ENCODE measurements around the gene TTLL6.
"Not testable (repeated sequence)": the region's sequence is repeated elsewhere in the genome, so short reads cannot be mapped to it uniquely, and the experiment has no call there.

The TTLL6 gene

DNA sequence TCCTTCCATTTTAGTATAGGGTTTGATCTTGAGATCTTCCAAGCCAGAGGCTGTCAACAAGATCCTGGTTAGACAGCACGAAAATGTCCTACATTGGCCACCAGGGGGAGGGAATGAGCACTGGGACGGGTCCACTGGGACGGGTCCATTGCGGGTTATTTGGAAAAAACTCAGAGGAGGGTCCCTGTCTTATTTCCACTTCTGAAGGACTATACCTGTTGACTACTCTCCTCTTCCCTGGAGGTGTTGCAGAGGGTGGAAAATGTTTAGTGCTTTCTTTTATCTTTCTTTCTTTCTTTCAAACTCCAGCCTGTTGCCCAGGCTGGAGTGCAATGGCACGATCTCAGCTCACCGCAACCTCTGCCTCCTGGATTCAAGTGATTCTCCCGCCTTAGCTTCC is 2.5 kb downstream of the TTLL6 start:
- Histone ChIP-seq H3K27ac (ENCODE audit: low read depth, low read length) (no peak overlapping the region), H3K4me3 (ENCODE audit: low read length) (no peak overlapping the region), H3K9ac (ENCODE audit: low read depth, low read length) (no peak overlapping the region), H3K27me3 (ENCODE audit: insufficient read depth, low read length) (peaks cover 18% of the 10 kb centered on the region), H3K4me1 (ENCODE audit: insufficient read depth, low read length) (peaks cover 18% of the 10 kb centered on the region), H3K36me3 (ENCODE audit: insufficient read depth, low read length) (no peaks in the 10 kb centered on the region), H3K9me3 (ENCODE audit: insufficient read depth, low read depth, low read length) (no peaks in the 10 kb centered on the region)
- 30% methylated on average over 7 of the region's 7 CpGs for WGBS

DNA sequence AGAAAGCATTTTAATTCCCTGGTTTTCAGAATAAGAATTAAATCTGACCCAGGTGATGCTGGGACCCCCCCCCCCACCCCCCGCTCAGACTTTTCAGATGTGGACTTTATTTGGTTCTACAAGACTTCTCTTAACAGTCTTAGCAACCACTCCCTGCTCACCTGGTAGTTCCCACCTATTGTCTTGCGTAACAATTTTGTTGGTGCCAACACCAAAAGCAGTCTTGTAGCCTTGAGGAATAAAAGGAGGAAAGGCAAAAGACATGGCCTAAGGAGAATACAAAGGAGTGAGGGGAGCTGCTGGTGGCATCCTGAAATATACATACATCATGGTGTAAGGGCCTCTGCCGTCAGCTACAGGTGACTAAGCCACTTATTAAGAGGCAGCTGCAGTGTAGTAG is 5.0 kb downstream of the TTLL6 start:
- Histone ChIP-seq H3K9ac (ENCODE audit: low read depth, low read length) (no peak overlapping the region), H3K4me1 (ENCODE audit: insufficient read depth, low read length) (no peaks in the 10 kb centered on the region; the same call in 1 of the 2 replicates), H3K36me3 (ENCODE audit: insufficient read depth, low read length) (no peaks in the 10 kb centered on the region), H3K27ac (ENCODE audit: low read depth, low read length) (no peak overlapping the region), H3K9me3 (ENCODE audit: insufficient read depth, low read depth, low read length) (no peaks in the 10 kb centered on the region), H3K4me3 (ENCODE audit: low read length) (no peak overlapping the region), H3K27me3 (ENCODE audit: insufficient read depth, low read length) (peaks cover 18% of the 10 kb centered on the region)
- WGBS: 69% methylated on average over 3 of the region's 3 CpGs

DNA sequence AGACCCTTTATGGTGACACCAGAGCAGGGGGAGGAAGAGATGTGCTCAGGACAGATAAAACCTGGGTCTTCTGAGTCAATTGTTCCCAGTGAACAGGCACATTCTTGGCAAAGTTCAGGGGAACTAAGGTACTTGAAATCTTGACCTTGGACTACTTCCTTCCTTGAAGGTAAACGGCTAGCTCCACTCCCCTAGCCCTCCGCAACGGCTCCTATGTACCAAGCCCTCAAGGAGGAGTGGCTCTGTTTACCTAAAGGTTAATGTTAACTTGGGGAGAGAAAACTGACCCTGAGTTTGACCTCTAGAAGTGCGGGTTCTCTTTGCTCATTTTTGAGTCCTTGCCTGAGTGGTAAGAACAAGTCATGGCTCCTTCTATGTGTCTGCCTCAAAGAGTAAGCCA is 7.8 kb downstream of the TTLL6 start:
- H3K27me3 ChIP-seq (ENCODE audit: insufficient read depth, low read length): no peaks in the 10 kb centered on the region
- H3K9ac ChIP-seq (ENCODE audit: low read depth, low read length): no peak overlapping the region
- H3K36me3 ChIP-seq (ENCODE audit: insufficient read depth, low read length): no peaks in the 10 kb centered on the region
- H3K9me3 ChIP-seq (ENCODE audit: insufficient read depth, low read depth, low read length): no peaks in the 10 kb centered on the region
- no peak overlapping the region for H3K4me3 ChIP-seq (ENCODE audit: low read length)
- 80% methylated on average over 4 of the region's 4 CpGs for WGBS
- H3K27ac ChIP-seq (ENCODE audit: low read depth, low read length): no peak overlapping the region
- no peaks in the 10 kb centered on the region; the same call in 1 of the 2 replicates for H3K4me1 ChIP-seq (ENCODE audit: insufficient read depth, low read length)

DNA sequence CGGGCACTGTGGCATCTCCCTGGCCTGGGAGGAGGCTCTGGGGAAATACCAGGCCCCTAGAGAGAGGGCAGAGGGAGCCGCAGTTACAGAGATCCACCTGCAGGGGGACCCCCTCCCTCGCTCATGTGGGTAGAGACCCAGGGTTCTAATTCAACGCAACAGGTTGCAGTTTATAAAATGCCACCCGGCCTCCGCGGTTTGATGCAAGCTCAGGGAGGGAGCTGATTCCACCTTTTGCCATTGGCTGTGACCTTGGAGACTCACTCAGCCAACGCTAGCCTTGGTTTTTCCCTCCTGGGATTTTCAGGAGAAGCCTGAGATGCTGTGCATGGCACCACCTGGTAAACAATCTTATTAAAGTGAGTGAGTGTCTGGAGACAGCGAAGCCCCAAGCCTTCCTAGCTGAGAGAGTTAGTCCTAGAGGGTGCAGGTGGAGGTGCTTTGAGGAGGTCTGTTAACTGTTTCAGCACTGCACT is 12.1 kb downstream of the TTLL6 start:
- H3K9me3 ChIP-seq (ENCODE audit: insufficient read depth, low read depth, low read length): no peaks in the 10 kb centered on the region
- no peaks in the 10 kb centered on the region for H3K4me1 ChIP-seq (ENCODE audit: insufficient read depth, low read length)
- H3K27me3 ChIP-seq (ENCODE audit: insufficient read depth, low read length): no peaks in the 10 kb centered on the region
- H3K36me3 ChIP-seq (ENCODE audit: insufficient read depth, low read length): no peaks in the 10 kb centered on the region
- no peak overlapping the region for H3K27ac ChIP-seq (ENCODE audit: low read depth, low read length)
- H3K4me3 ChIP-seq (ENCODE audit: low read length): peak overlapping the region; percentile 38
- no peak overlapping the region for H3K9ac ChIP-seq (ENCODE audit: low read depth, low read length)
- WGBS: 7% methylated on average over 9 of the region's 9 CpGs

DNA sequence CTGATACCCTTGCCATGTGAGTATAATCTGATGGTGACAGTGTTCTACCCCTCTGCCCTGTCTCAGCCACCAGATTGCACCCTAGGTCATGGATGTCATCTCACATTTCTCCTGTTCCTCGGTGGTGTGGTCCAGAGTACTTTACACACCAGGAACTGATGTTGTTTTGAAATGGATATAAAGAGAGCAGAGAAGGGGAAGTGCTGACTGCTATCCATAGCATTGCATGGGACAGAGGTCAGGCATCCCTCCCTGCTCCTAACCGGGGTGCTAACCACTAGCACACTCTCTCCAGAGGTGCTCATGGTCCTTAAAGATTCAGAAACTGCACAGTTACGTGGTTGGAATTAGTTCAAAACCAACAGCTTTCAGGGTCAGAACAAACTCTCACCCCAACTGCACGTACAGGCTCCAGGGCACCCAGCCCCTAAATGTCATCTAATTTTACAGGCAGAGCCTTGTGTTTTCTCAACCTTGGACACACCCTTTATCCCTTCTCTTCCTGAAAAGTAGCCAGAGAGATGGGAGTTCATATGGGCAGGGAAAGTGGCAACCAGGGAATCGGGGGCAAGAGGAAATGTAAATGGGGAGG is 16.3 kb downstream of the TTLL6 start:
- Histone ChIP-seq H3K27me3 (ENCODE audit: insufficient read depth, low read length) (no peaks in the 10 kb centered on the region), H3K4me1 (ENCODE audit: insufficient read depth, low read length) (no peaks in the 10 kb centered on the region), H3K27ac (ENCODE audit: low read depth, low read length) (no peak overlapping the region), H3K9ac (ENCODE audit: low read depth, low read length) (no peak overlapping the region), H3K9me3 (ENCODE audit: insufficient read depth, low read depth, low read length) (no peaks in the 10 kb centered on the region), H3K4me3 (ENCODE audit: low read length) (no peak overlapping the region), H3K36me3 (ENCODE audit: insufficient read depth, low read length) (no peaks in the 10 kb centered on the region)
- WGBS: 78% methylated on average over 5 of the region's 5 CpGs

DNA sequence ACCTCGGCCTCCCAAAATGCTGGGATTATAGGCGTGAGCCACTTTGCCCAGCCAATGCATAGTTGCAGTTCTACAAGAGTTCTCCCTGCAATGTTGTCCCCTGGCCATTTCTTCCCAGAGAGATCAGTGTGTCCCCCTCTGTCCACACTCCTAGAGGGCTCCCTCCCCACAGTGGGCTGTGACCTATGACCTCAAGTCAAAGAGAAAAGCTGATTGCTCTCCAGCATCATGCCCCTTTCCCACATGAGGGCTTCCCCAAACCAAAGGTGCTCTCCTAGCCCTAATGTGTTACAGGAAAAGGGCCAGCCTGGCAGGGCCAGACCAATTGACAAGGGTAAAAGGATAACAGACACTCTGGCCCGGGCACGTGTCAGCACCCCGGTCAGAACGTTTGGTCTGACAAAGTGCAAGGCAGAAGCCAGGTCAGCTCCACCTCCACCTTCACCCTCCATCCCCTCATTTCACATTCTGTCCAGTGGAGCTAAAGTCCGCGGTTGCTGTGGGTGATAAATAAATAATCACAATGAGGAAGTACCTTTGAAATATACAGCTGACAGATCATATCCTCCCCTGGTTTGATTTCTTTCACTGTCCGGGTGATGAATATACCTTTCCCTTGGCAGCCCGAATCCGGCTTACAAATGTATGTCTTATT is 17.8 kb downstream of the TTLL6 start:
- no peak overlapping the region for H3K27ac ChIP-seq (ENCODE audit: low read depth, low read length)
- H3K36me3 ChIP-seq (ENCODE audit: insufficient read depth, low read length): no peaks in the 10 kb centered on the region
- H3K27me3 ChIP-seq (ENCODE audit: insufficient read depth, low read length): 0 out of 2 replicates have a peak, but pooled peaks cover 2% of the 10 kb centered on the region
- H3K9me3 ChIP-seq (ENCODE audit: insufficient read depth, low read depth, low read length): no peaks in the 10 kb centered on the region
- no peaks in the 10 kb centered on the region for H3K4me1 ChIP-seq (ENCODE audit: insufficient read depth, low read length)
- H3K4me3 ChIP-seq (ENCODE audit: low read length): no peak overlapping the region
- 91% methylated on average over 11 of the region's 11 CpGs for WGBS
- H3K9ac ChIP-seq (ENCODE audit: low read depth, low read length): no peak overlapping the region; the same call in 1 of the 2 replicates

DNA sequence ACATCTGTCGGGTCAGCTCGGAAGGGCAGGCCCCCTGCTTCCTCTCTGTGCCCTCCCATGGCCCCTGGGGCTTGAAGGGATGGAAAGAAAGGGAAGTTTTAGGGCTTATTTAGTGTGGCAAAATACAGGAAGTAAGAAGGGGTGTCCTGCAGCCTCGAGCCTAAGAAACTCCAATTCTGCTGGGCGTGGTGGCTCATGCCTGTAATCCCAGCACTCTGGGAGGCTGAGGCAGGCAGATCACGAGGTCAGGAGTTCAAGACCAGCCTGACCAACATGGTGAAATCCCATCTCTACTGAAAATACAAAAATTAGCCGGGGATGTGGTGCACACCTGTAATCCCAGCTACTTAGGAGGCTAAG is 20.9 kb downstream of the TTLL6 start:
- H3K27me3 ChIP-seq (ENCODE audit: insufficient read depth, low read length); H3K9ac ChIP-seq (ENCODE audit: low read depth, low read length); H3K9me3 ChIP-seq (ENCODE audit: insufficient read depth, low read depth, low read length); H3K36me3 ChIP-seq (ENCODE audit: insufficient read depth, low read length); H3K4me3 ChIP-seq (ENCODE audit: low read length); H3K4me1 ChIP-seq (ENCODE audit: insufficient read depth, low read length); H3K27ac ChIP-seq (ENCODE audit: low read depth, low read length): not testable (repeated sequence)
- WGBS: 78% methylated on average over 6 of the region's 6 CpGs

DNA sequence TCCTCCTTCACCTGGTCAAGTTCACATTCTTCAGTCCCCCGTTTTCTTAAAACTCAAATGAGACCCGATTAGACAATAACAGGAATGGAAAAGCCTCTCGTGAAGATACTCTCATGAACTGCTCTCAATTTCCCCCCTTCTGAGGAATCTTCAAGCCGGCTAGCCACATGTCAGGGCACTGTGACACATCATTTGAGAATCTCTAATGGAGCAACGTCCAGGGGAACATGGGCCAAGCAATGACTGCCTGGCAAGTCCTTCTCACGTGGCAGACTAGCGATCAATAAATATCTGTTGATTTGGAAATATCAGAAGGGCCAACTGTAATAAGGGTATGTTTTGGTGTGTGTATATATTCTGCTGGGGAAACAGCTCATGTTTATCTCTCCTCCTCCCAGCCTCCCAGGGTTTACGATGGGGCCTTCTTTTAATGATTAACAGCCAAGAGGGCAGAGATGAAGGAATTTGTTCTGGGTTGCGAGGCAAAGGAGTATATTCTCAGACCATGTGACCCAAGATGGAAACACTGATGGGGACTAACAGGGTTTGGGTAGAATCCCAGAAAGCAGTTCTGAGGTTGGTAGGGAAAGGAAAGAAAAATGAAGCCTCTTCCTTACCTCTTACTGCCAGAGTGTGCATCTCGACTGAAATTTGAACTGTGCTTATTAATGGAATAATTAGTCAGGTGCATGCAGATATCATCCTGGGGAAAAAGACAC is 21.4 kb downstream of the TTLL6 start:
- Histone ChIP-seq H3K9me3 (ENCODE audit: insufficient read depth, low read depth, low read length) (no peaks in the 10 kb centered on the region), H3K4me3 (ENCODE audit: low read length) (no peak overlapping the region), H3K27me3 (ENCODE audit: insufficient read depth, low read length) (0 out of 2 replicates have a peak, but pooled peaks cover 9% of the 10 kb centered on the region), H3K36me3 (ENCODE audit: insufficient read depth, low read length) (no peaks in the 10 kb centered on the region), H3K9ac (ENCODE audit: low read depth, low read length) (no peak overlapping the region), H3K27ac (ENCODE audit: low read depth, low read length) (no peak overlapping the region), H3K4me1 (ENCODE audit: insufficient read depth, low read length) (no peaks in the 10 kb centered on the region)
- 81% methylated on average over 10 of the region's 10 CpGs for WGBS

DNA sequence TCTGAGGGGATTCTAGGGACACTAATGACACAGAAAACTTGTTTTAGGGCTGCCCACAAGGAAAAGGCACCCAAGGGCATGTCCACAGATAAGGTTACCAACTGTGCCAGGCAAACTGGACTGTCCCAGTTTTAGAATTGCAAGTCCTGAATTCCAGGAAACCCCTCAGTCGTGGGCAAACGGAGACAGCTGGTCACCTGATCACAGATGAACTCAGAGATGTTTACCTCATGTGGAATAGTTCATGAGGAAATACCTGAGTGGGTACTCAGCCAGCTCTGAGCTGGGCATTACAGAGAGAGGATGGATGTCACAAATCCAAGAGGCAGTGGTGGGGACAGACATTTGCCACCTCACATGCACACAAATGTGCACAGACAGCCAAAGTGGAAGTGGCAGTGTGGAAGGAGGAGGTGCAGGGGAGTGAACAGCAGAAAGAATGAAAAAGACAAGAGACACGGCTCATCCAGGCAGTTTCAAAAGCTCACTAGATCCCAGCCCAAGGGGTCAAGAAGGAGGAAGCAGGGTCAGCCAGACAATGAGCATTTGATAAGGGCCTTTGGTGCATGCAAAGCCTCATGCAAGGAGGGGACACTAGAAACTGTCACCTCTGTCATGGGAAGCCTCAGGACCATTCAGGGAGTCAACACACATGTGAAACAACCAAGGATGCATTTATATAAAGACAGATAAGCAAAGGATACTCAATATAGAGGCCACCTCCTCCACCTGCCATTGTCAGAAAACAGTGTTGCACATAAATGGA is 24.8 kb downstream of the TTLL6 start:
- Histone ChIP-seq H3K4me1 (ENCODE audit: insufficient read depth, low read length) (no peaks in the 10 kb centered on the region), H3K9ac (ENCODE audit: low read depth, low read length) (no peak overlapping the region), H3K36me3 (ENCODE audit: insufficient read depth, low read length) (no peaks in the 10 kb centered on the region), H3K9me3 (ENCODE audit: insufficient read depth, low read depth, low read length) (no peaks in the 10 kb centered on the region), H3K27me3 (ENCODE audit: insufficient read depth, low read length) (peaks cover 18% of the 10 kb centered on the region; the same call in 1 of the 2 replicates), H3K27ac (ENCODE audit: low read depth, low read length) (no peak overlapping the region), H3K4me3 (ENCODE audit: low read length) (no peak overlapping the region)
- 80% methylated on average over 3 of the region's 3 CpGs for WGBS

DNA sequence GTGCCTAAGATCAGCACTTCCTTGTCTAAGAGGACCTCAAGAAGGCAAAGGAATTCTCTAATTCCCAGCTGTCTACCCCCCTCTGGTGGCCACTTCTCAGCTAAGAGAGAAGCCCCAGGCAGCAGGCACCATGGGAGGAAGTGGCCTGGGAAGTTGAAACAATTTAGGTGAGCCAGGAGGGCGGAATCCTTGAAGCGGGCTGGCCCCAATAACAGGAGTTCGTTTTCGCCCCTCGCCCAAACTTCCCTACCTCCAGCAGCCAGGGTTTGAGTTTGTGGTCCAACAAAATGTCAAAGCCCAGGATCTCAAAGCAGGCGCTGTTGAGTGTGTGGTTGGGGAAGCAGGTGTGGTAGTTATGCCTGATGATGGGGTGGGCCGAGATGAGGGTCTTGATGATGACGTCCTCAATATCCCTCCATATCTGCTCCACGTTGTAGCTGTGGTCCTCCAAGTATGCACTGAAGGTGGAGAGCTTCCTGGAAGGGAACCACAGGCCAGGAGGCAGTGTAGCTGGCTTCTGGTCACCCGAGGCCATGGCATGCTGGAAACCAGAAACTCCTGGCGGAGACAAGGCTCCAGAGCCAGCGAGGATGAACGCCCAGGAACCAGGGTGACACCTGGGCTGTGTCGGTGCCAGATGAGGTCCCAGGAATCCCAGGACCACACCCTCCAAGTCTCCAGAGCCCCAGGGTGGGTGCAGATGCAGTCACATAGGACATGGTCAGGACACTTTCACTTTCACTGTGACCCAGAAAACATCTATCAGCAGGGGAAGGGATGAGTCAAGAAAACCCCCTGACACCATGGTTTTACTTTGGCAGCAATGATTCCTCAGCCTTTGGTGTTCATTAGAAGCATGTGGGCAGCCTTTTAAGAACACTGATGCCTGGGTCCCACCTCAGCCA is 25.6 kb downstream of the TTLL6 start:
- 63% methylated on average over 14 of the region's 14 CpGs for WGBS
- H3K27ac ChIP-seq (ENCODE audit: low read depth, low read length): no peak overlapping the region
- no peak overlapping the region for H3K4me3 ChIP-seq (ENCODE audit: low read length)
- no peak overlapping the region for H3K9ac ChIP-seq (ENCODE audit: low read depth, low read length)
- H3K9me3 ChIP-seq (ENCODE audit: insufficient read depth, low read depth, low read length): no peaks in the 10 kb centered on the region
- H3K36me3 ChIP-seq (ENCODE audit: insufficient read depth, low read length): no peaks in the 10 kb centered on the region
- peaks cover 18% of the 10 kb centered on the region; the same call in 1 of the 2 replicates for H3K27me3 ChIP-seq (ENCODE audit: insufficient read depth, low read length)
- H3K4me1 ChIP-seq (ENCODE audit: insufficient read depth, low read length): no peaks in the 10 kb centered on the region
